Measurements from ENCODE around the gene PPAN.

Gene PPAN

DNA sequence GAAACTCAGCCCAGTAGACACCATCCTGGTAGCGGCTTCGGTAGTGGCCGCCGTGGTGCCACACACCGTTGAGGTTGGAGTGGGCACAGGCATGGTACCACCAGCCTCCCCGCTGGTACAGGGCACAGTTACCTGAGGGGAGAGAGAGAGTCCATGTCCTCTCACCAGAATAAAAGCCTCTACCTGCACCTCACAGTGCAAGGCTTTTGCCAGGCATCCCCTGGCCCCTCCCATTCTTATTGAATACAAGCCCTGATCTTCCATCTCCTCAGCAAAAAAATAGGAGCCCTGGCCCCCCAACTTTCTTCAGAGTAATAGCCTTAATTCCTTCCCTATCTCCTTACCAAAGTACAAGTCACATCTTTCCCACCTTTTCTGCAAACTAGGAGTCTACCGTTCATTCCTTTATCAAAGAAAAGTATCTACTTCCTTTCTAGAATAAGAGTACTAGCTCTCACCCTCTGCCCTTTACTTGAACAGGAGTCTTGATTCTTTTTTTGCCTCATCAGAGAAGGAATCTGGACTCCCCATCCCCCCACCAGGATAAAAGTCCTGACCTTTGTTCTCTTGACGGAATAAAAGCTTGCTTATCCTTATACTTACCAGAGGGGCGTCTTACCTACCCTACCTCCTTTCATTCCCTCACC lies 13.4 kb upstream of the PPAN start:
- no peak for DNase-seq (ENCODE audit: low read depth in 1 of 2, low spot score in 1 of 2)

DNA sequence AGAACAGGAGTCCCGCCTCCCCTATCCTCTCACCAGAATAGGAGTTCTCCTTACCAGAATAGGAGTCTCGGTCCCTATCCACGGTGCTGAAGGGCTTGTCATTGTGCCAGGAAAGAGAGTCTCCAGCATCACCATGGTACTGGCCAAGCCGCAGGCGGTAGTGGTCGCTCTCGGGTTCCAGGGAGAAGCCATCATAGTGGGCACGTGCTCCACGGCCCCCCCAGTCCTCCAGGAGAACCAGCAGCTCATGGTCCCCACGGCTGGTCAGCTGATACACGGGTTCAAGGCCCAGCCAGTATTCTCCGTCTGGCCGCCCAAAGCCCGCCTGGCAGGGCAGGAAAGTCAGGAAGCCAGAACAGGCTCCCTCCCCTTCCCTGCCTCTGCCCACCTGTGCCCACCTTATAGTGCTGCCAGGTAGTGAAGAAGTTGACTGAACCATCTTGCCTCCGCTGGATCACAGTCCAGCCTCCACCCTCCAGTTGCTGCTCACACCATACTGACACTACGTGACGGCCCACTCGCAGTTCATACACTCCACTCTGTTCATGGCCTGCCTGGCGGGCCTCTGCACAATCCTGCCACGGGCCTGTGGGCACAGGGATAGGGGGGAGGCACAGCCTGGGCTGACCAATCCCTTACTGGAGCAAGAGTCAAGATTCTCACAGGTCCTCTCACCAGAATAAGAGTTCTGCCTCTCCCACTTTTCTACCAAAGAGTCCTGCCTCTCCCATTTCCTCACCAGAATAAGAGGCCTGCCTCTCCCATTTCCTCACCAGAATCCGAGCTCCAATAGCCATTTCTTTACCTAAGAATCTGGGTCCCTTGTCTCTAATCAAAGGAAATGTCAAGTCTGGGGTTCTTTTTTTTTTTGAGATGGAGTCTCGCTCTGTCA lies 12.6 kb upstream of the PPAN start:
- no peak for DNase-seq (ENCODE audit: low read depth in 1 of 2, low spot score in 1 of 2)

DNA sequence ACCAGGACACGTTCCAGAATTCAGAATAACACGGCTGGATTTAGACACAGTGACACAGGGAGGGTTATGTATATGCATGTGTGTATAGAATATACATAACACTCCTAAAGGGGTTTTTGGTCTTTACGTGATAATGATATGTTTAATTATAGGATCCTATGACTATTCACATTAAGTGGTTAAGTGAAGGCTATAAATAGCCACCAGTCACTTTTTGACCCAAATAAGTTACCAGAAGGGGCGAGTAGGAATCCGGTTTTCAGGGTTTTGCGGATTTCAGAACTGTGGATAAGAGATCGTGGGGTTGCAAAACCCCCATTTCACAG lies 10.6 kb upstream of the PPAN start:
- DNase-seq (ENCODE audit: low read depth in 1 of 2, low spot score in 1 of 2): no peak

DNA sequence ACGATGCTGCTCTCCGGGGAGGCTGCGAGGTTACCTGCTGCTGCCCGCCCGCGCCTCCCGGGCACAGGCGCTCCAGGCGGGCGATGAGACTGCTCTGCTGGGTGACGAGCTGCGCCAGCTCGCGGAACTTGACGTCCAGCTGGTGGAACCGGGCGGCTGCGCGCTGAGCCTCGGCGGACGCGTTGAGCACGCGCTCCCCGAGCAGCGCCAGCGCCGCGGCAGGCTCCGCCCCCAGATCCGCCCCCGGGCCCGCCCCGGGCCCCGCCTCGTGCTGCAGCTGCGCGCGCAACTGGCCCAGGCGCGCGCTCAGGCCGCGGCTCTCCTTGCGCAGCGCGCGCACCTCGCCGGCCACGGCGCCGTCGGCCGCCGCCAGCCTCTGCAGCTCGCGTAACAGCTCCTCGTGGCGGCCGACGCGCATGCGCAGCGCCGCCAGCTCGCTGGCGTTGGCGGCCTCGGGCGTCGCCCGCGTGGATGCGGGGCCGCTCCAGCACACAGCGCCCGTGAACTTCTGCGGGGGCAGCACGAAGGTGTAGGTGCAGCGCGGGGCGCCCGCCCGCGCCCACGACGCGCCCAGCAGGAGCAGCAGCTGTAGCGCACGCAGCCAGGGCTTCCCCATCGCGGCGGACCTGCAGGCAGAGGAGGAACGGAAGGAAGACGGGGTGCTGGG lies 10.1 kb upstream of the PPAN start:
- peak; percentile 72 to 89 for DNase-seq (ENCODE audit: low read depth in 1 of 2, low spot score in 1 of 2)

DNA sequence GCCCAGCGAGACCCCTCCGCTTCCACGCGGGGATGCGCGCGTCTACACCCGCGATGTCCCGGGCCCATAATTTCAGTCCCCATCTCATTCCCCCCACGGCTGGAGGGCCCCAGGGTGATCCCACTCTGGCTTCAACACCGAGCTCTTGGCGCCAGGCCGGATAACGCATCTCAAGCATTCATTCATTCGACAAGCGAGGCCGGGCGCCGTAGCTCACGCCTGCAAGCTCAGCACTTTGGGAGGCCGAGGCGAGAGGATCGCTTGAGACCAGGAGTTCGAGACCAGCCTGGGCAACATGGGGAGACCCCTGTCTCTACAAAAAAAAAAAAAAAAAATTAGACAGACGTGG lies 9.6 kb upstream of the PPAN start:
- no peak for DNase-seq (ENCODE audit: low read depth in 1 of 2, low spot score in 1 of 2)

DNA sequence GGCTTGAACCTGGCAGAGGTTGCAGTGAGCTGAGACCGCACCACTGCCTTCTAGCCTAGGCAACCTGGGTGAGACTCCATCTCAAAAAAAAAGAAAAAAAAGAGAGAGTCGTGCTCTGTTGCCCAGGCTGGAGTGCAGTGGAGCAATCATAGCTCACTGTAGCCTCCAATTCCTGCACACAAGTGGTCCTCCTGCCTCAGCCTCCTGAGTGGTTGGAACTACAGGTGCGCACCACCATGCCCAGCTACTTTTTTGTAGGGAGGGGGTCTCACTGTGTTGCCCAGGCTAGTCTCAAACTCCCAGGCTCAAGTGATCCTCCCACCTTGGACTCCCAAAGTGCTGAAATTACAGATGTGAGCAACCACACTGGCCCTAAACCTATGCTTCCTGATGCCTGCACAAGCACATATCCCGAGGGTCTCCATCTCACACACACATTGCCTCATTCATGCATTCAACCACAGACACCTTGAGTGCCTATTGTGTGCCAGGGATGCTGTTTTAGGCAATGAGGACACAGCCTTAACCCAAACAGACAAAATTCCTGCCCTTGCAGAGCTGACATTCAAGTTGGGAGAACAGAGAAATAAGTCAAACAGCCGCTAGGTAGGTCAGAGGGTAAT lies 5.9 kb upstream of the PPAN start:
- DNase-seq (ENCODE audit: low read depth in 1 of 2, low spot score in 1 of 2): no peak

DNA sequence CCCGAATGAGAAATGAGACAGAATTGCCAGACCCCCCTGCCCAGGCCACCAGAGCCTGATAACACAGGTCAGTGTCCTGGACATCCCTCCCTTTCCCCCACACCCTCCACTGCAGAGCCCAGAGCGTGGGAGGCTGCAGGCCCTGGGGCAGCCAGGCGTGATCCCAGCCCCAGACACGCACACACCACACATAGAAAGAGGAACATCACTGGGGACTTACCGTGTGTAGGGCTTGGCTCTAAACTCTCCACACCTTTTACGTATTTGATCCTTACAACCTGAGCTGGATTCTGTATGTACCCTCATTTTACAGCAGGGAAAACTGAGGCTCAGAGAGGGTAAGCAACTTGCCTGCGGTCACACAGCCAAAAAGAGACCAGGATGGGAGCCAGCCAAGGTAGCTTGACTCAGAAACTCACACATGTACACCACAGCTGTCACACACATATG lies 3.4 kb upstream of the PPAN start:
- DNase-seq (ENCODE audit: low read depth in 1 of 2, low spot score in 1 of 2): no peak

DNA sequence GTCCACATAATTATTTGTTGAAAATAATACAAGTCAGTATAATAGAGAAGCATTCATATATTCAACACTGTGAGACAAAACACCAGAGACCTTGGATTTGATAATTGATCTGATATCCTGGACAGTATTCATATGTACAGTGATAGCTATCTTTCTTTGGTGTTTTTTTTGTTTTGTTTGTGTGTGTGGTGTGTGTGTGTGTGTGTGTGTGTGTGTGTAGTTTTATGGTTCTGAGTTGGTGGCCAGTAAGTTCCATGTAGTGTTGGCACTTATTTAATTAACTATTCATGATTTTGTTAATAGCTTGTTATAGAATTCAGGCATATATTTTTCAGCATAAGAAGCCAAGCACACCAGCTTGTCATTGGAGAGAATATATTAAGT lies 2.0 kb upstream of the PPAN start:
- no peak for DNase-seq (ENCODE audit: low read depth in 1 of 2, low spot score in 1 of 2)

DNA sequence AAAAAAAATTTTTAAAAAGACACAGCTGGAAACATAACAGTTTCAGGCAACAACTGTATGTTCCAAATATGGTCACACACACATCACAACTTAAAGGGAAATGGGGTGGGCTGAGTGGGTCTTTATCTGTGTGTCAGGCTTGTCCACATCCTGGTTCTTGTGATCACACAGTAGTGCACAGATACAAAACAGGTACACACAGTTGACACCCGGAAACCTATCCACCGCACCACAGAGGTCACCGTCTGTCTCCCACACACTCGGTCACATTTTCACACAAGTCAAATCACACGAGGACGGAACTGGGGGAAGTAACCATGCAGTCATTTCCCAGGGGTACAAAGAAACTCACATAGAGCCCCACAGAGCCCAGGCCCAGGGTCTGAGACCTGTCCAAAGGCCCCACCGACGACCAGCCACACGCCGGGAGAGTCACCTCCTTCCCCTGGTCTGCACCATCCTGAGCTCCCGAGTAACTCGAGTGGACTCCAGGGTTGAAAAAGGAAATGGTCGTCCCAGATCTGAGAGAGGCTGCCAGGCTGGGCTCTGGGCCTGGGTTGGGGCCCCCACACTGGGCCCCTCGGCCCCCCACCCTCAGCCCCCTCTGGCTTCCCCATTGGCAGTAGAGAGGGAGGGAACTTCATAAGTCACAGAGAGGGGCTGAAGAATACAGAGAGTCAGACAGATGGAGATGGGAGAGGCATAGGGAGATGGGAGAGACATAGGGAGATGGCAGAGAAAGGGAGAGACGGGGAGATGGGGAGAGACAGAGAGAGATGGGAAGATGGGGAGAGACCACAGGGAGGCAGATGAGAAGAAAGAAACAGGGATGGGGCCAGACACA lies 1.3 kb upstream of the PPAN start:
- DNase-seq (ENCODE audit: low read depth in 1 of 2, low spot score in 1 of 2): peak; percentile 53 to 66

DNA sequence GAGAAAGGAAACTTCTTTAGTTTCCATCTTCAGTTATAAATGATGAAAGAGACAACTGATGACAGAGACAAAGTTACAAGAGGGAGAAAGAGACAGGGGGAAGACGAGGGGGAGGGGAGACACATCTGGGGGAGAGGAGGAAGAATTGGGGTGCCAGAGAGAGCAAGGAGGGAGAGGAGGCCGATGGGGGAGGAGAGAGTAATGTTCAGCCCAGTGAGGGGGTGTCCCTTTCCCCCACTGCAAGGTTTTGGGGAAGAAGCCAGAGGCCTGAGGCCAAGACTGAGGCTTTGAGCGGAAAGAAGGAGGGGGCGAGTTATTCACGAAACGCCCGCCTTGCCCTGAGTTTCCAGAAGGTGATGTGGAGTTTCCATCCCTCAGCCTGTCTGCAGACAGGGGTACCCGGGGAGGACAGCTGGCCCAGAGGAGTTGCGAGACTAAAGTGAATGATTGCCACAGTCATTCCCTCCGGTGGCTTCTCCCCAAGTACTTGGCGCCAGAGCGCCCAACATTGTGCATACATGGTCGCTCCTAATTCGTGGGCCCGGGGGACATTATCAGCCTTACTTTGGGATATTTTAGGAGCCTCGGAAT lies 558 bp upstream of the PPAN start:
- DNase-seq (ENCODE audit: low read depth in 1 of 2, low spot score in 1 of 2): peak in 1 of 2 donors; percentile 68

DNA sequence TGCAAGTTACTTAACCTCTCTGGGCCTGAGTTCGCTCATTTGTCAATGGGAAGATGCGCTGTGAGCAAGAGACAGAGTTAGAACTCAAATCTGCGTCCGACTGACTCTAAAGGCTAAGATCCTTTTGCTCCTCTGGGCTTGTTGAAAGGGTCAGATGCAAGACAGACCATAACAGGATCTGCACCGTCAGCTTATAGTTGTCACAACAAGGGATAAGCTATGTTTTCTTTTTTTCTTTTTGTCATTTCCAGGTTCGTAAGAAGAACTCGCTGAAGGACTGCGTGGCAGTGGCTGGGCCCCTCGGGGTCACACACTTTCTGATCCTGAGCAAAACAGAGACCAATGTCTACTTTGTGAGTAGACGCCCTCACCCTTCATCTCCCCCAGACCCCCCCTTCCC lies 1.1 kb downstream of the PPAN start:
- no peak for DNase-seq (ENCODE audit: low read depth in 1 of 2, low spot score in 1 of 2)

DNA sequence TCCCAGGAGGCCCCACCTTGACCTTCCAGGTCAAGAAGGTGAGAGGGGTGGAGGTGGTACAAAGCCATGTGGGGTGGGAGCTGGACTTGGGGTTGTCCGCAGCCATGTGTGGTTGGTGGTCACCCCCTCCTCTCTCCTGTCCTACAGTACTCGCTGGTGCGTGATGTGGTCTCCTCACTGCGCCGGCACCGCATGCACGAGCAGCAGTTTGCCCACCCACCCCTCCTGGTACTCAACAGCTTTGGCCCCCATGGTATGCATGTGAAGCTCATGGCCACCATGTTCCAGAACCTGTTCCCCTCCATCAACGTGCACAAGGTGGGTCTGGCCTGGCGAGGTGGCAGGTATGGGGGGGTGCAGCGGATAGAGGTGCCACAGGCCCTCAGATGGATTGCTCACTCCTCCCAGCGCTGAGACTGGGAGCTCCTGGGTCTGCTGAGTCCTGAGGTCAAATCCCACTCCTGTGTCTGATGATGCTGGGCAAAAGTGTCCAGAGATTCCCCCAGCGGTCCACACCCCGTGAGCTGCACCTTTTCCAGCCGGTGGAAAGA lies 1.7 kb downstream of the PPAN start:
- no peak for DNase-seq (ENCODE audit: low read depth in 1 of 2, low spot score in 1 of 2)

DNA sequence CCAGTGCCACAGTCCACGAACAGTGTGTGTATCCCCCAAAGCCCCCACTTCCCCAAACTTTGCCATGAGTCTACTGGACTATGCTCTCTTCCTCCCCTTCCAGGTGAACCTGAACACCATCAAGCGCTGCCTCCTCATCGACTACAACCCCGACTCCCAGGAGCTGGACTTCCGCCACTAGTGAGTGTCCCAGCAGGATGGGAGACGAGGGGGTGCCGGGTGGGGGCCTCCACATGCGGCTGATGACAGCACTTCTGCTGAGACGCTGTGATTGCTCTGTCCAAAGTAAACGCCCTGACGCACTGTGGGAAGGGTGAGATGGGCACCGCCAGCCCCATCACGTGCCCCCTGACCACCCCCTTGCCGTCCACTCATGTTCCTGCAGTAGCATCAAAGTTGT lies 3.4 kb downstream of the PPAN start:
- no peak for DNase-seq (ENCODE audit: low read depth in 1 of 2, low spot score in 1 of 2)

DNA sequence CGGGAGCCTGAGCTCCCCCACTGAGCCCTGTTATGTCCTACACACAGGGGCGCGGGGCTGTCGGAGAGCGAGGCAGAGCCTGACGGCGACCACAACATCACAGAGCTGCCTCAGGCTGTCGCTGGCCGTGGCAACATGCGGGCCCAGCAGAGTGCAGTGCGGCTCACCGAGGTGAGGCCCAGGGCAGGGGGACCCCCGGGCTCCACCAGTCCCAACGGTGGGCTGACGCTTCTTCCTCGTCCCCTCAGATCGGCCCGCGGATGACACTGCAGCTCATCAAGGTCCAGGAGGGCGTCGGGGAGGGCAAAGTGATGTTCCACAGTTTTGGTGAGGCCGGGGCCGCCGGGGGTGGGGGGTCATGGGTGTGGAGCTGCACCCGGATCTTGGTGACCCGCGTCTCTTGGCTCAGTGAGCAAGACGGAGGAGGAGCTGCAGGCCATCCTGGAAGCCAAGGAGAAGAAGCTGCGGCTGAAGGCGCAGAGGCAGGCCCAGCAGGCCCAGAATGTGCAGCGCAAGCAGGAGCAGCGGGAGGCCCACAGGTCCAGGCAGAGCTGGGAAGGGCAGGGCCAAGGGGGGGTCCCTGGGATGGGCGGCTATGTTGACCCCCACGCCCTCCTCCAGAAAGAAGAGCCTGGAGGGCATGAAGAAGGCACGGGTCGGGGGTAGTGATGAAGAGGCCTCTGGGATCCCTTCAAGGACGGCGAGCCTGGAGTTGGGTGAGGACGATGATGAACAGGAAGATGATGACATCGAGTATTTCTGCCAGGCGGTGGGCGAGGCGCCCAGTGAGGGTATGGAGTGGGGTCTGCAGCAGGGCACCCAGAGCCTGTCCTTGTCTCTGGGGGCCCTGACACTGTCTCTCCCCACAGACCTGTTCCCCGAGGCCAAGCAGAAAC lies 4.2 kb downstream of the PPAN start:
- no peak for DNase-seq (ENCODE audit: low read depth in 1 of 2, low spot score in 1 of 2)

DNA sequence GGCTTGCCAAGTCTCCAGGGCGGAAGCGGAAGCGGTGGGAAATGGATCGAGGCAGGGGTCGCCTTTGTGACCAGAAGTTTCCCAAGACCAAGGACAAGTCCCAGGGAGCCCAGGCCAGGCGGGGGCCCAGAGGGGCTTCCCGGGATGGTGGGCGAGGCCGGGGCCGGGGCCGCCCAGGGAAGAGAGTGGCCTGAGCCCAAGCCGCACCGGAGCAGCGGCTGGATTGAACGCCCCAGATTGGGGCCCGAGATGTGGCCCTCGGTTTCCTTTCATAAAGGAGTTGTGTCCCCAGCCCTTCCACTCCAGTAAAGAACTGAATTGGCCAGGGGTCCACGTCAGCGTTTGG lies 4.8 kb downstream of the PPAN start:
- no peak for DNase-seq (ENCODE audit: low read depth in 1 of 2, low spot score in 1 of 2)

DNA sequence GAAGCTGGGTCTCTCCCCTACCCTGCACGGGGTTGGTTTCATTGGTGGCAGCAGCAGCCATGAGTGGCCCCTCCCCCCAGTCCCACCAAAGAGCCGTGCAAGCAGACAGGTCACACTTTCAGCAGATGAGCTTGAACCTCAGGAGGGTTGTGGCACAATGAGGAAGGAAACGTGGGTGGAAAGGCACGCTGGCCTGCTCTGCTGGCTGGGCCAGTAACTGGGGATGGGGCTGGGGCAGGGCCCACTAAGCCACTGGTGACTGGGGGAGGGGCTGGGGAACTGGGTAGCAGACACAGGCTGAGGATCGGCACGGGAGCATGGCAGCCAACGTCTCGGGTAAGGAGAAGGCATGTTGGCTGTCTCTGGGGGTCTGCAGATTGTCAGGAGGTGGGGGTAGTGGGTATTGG lies 5.2 kb downstream of the PPAN start, which contains the start of gene P2RY11:
Gene P2RY11, plus strand, starts transcription at position 289 of the 407 bp plus-strand sequence. Its CDS starts 29 bp downstream, at position 318.
- no peak for DNase-seq (ENCODE audit: low read depth in 1 of 2, low spot score in 1 of 2)

DNA sequence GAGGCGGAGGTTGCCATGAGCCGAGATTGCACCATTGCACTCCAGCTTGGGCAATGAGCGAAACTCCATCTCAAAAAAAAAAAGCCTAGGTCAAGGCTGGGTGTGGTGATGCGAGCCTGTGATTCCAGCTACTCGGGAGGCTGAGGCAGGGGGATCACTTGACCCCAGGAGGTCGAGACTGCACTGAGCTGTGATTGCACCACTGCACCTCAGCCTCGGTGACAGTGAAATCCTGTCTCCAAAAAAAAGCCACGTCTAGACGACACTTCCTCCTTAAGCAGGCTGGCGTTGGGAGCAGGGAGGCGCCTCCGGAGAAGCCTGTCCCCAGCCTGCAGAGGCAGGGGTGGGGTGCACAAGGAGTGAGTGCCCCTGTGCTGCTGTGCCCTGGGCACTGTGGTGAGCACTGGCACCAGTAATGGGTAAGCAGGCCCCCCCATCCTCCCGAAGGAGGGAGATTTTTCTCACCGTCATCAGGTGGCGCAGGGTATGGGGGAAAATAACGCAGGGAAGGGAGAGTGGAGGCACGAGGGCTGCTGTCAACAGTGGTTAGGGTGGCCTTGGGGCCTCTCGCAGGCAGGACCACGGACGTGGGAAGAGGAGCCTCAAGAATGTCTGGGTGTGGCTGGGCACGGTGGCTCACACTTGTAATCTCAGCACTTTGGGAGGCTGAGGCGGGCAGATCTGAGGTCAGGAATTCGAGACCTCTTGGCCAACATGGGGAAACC lies 6.0 kb downstream of the PPAN start:
- DNase-seq (ENCODE audit: low read depth in 1 of 2, low spot score in 1 of 2): peak in 1 of 2 donors; percentile 52

DNA sequence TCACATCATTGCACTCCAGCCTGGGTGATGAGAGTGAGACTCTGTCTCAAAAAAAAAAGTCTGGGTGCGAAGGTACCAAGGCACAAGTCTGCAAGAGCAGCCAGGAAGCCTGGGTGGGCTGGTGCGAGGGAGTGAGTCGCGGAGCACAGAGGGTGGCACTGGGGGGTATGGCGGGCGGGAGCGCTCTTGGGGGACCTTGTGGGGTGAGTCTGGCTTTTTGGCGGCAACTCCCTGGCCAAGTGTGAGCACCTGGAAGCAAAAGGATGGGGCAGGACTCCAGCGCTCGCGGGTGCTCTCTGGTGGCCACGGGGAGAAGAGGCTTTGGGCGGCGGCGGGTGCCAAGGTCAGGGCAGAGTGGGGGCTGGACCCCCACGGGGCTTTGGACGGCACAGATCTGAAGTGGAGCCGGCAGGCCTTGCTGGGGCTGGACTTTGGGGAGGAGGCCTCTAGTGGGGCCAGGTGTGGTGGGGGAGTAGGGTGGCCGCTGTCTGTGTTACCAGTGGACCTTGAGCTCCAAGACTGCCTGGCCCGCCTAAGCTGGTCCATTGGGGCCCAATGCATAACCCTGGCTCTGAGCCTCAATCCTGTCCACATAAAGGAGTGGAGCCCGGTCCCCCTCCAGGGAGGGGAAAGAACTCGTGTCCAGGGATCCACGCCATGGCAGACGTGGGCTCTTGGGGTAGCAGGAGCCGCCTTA lies 6.9 kb downstream of the PPAN start:
- peak in 1 of 2 donors; percentile 52 for DNase-seq (ENCODE audit: low read depth in 1 of 2, low spot score in 1 of 2)

All from activated T-helper 1 cell treated with anti-CD3 and anti-CD28 coated beads, Interleukin-2, amount 50 U/mL, for 16 hours (primary cell).